Non-pigmented ciliary epithelial cell (primary cell): ENCODE data around the gene VWA5B2.

ENCODE experiments used
- DNase-seq: peaks from one replicate; pipeline ENCODE4 v3.0.0-alpha.2; 2010; ENCODE audit warnings: low read depth

VWA5B2 gene

GRCh38 chr3:184223946-184224345, 5.4 kb upstream of the VWA5B2 start:
- no peak for DNase-seq

- DNase-seq: no peak
Measured at GRCh38 chr3:184227481-184227935, 1.9 kb upstream of the VWA5B2 start.

GRCh38 chr3:184228376-184229137, 828 bp upstream of the VWA5B2 start:
- no peak for DNase-seq

- DNase-seq: no peak
Measured at GRCh38 chr3:184230081-184230602, 757 bp downstream of the VWA5B2 start.

- no peak for DNase-seq
Measured at GRCh38 chr3:184230603-184231528, 1.5 kb downstream of the VWA5B2 start.

GRCh38 chr3:184231671-184232070, 2.3 kb downstream of the VWA5B2 start:
- DNase-seq: no peak

- DNase-seq: no peak
Measured at GRCh38 chr3:184233127-184233843, 3.9 kb downstream of the VWA5B2 start.

- DNase-seq: peak; percentile 51
Measured at GRCh38 chr3:184234224-184234623, 4.8 kb downstream of the VWA5B2 start.

- DNase-seq: no peak
Measured at GRCh38 chr3:184234671-184235380, 5.4 kb downstream of the VWA5B2 start.

GRCh38 chr3:184235381-184236032, 6.1 kb downstream of the VWA5B2 start:
- DNase-seq: no peak

GRCh38 chr3:184236033-184236410, 6.6 kb downstream of the VWA5B2 start:
- no peak for DNase-seq

GRCh38 chr3:184236636-184237035, 7.3 kb downstream of the VWA5B2 start:
- DNase-seq: no peak

- DNase-seq: no peak
Measured at GRCh38 chr3:184237211-184237610, 7.8 kb downstream of the VWA5B2 start.

GRCh38 chr3:184237807-184238206, 8.4 kb downstream of the VWA5B2 start:
- DNase-seq: no peak

- DNase-seq: no peak
Measured at GRCh38 chr3:184238246-184238818, 8.9 kb downstream of the VWA5B2 start.

- no peak for DNase-seq
Measured at GRCh38 chr3:184239221-184239620, 9.8 kb downstream of the VWA5B2 start.

GRCh38 chr3:184239708-184240107, 10.3 kb downstream of the VWA5B2 start:
- no peak for DNase-seq

GRCh38 chr3:184240384-184241140, 11.2 kb downstream of the VWA5B2 start:
- no peak for DNase-seq

GRCh38 chr3:184241141-184241446, 11.7 kb downstream of the VWA5B2 start:
- DNase-seq: no peak
